Pulmonary artery endothelial cell (primary cell): ENCODE data around the gene RPL14. TPM values are rescaled to one million over a fixed set of nuclear protein-coding genes. Genes with fewer than 3 reads are reported as not detected.
"Not testable (repeated sequence)": the region's sequence is repeated elsewhere in the genome, so short reads cannot be mapped to it uniquely, and the experiment has no call there.

Experiments used
- DNase-seq: peaks from one replicate; pipeline ENCODE4 v3.0.0-alpha.2; 2011; ENCODE audit warnings: low read depth, low spot score
- total RNA-seq: library from RNA; depleted of rRNA; stranded (reverse); fragments of >200 nt; gene quantifications from 2 replicates; pipeline ENCODE4 v1.2.3, GENCODE V29; 2014

Gene RPL14
- total RNA-seq, 1 donor from 2014 or later, result 833 TPM

GRCh38 chr3:40462838-40463237 is 5.7 kb downstream of the RPL14 start:
- not testable (repeated sequence) for DNase-seq

GRCh38 chr3:40463579-40463978 is 6.4 kb downstream of the RPL14 start:
- no peak for DNase-seq

- DNase-seq, result no peak
Measured at GRCh38 chr3:40464339-40465110, 7.4 kb downstream of the RPL14 start.

GRCh38 chr3:40465111-40465407 is 7.9 kb downstream of the RPL14 start:
- no peak for DNase-seq

GRCh38 chr3:40465456-40465855 is 8.3 kb downstream of the RPL14 start:
- DNase-seq, result no peak

GRCh38 chr3:40468018-40468417 is 10.9 kb downstream of the RPL14 start:
- DNase-seq, result no peak

- DNase-seq, result no peak
Measured at GRCh38 chr3:40470701-40471100, 13.6 kb downstream of the RPL14 start.

GRCh38 chr3:40476478-40477470 is 19.6 kb downstream of the RPL14 start, which contains the start of gene ZNF619:
Gene ZNF619, plus strand, starts transcription at chr3:40477122. Its CDS starts 858 bp downstream, at chr3:40477980.
- DNase-seq, result peak; percentile 35

GRCh38 chr3:40477666-40478065 is 20.5 kb downstream of the RPL14 start:
- no peak for DNase-seq

- no peak for DNase-seq
Measured at GRCh38 chr3:40487172-40487571, 30.0 kb downstream of the RPL14 start.

- no peak for DNase-seq
Measured at GRCh38 chr3:40490916-40491315, 33.8 kb downstream of the RPL14 start.

- DNase-seq, result no peak
Measured at GRCh38 chr3:40494698-40495097, 37.6 kb downstream of the RPL14 start.

- DNase-seq, result no peak
Measured at GRCh38 chr3:40497288-40497687, 40.1 kb downstream of the RPL14 start.

- no peak for DNase-seq
Measured at GRCh38 chr3:40499952-40500351, 42.8 kb downstream of the RPL14 start.

GRCh38 chr3:40502034-40502433 is 44.9 kb downstream of the RPL14 start:
- no peak for DNase-seq

- DNase-seq, result peak; percentile 97
Measured at GRCh38 chr3:40504636-40505430, 47.7 kb downstream of the RPL14 start.

GRCh38 chr3:40505599-40506462 is 48.7 kb downstream of the RPL14 start, which contains the start of gene ZNF620:
Gene ZNF620, plus strand, starts transcription at chr3:40506039. Its CDS starts 314 bp downstream, at chr3:40506353.
- DNase-seq, result peak; percentile 46

- DNase-seq, result no peak
Measured at GRCh38 chr3:40511031-40511718, 54.0 kb downstream of the RPL14 start.

GRCh38 chr3:40516201-40516600 is 59.1 kb downstream of the RPL14 start:
- no peak for DNase-seq

GRCh38 chr3:40518067-40518466 is 60.9 kb downstream of the RPL14 start:
- DNase-seq, result no peak
